Neutrophil (primary cell): ENCODE data around the gene KIAA0753.

ENCODE experiments used
- H3K27ac ChIP-seq: fragments of 200-600 bp; sonication (generic); 2 replicates; pipeline ENCODE4 v1.5.1; 2016; ENCODE audit warnings: mild to moderate bottlenecking, moderate library complexity
- H3K27me3 ChIP-seq: fragments of 200-600 bp; sonication (generic); 2 replicates; pipeline ENCODE4 v1.6.0; 2016; ENCODE audit warnings: mild to moderate bottlenecking
- H3K36me3 ChIP-seq: fragments of 200-600 bp; sonication (generic); 2 replicates; pipeline ENCODE4 v1.5.1; 2017
- H3K4me1 ChIP-seq, 2 experiments: fragments of 200-600 bp in 1 of 2; sonication (generic) in 1 of 2; 1 replicate in 1 of 2; 2 replicates in 1 of 2; pipeline versions ENCODE4 v1.5.1 to v1.6.1; 2013 to 2016; ENCODE audit warnings: low read depth in 1 of 2, low read length in 1 of 2, mild to moderate bottlenecking in 1 of 2, moderate library complexity in 1 of 2; ENCODE audit not compliant: control insufficient read depth in 1 of 2, insufficient read depth in 1 of 2
- H3K4me3 ChIP-seq, 2 experiments: fragments of 200-600 bp in 1 of 2; sonication (generic) in 1 of 2; 1 replicate in 1 of 2; 2 replicates in 1 of 2; pipeline ENCODE4 v1.5.1; 2013 to 2016; ENCODE audit warnings: low read depth in 1 of 2, low read length in 1 of 2, mild to moderate bottlenecking in 1 of 2, moderate library complexity in 1 of 2
- H3K9me3 ChIP-seq: fragments of 200-600 bp; sonication (generic); 2 replicates; pipeline ENCODE4 v1.5.1; 2016
- TF ChIP-seq, protein P1 (sequence below): fragments of 200-600 bp; sonication (generic); IDR thresholded peaks from 2 replicates; pipeline ENCODE4 v1.5.1; 2016; ENCODE audit warnings: antibody characterized with exemption

The KIAA0753 gene

DNA sequence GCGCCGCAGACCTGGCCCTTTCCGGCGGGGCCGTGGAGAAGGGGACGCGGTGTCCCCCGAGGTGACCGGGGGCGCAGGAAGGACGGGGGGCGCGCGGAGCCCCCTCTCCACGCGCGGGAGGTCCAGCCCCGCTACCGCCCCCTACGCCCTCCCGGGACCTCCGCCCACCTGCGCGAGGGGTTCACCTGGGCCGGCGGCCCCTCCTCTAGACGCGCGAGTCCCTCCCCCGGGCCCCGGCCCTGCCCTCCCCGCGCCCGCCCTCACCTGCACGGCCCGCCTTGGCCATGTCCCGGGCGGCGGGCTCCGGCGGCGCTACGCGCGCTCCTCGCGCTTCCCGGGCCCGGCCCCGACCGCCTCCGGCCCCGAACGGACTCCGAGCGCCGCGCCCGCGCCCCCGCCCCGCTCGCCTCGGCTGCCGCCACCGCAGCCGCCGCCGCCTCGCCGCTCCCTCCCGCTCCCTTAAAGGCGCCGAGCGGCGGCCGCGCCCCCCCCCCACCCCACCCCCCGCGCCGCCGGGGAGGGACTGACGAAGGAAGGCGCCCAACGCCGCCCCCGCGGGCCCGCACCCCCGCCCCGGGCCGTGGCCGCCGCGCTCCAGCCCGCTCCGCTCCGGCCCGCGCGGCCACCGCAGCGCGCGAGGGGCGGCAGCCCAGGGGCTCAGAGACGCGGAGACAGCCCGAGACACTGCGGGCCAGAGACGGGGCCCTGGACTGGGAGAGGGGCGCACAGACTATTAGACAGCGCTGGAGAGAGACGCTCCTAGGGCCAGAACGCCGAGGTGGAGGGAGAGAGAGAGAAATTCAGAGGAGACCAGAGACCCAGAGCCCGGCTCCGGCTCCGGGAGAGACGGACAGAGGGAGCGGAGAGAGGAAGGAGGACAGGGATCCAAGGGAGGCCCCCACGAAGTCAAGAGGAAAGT lies 84.1 kb downstream of the KIAA0753 start, which contains the start of gene PITPNM3:
TSS of gene PITPNM3 (minus strand) at position 435 of the 919 bp plus-strand sequence. CDS start at position 286, 149 bp downstream.
- Histone ChIP-seq H3K4me3 (no peak within 1 kb of the TSS), H3K36me3 (no peaks in the 10 kb centered on the region), H3K27me3 (peaks cover 86% of the 10 kb centered on the region), H3K27ac (no peak within 1 kb of the TSS), H3K4me1 (no peaks in the 10 kb centered on the region), H3K9me3 (no peaks in the 10 kb centered on the region)
- TF ChIP-seq, protein P1, sequence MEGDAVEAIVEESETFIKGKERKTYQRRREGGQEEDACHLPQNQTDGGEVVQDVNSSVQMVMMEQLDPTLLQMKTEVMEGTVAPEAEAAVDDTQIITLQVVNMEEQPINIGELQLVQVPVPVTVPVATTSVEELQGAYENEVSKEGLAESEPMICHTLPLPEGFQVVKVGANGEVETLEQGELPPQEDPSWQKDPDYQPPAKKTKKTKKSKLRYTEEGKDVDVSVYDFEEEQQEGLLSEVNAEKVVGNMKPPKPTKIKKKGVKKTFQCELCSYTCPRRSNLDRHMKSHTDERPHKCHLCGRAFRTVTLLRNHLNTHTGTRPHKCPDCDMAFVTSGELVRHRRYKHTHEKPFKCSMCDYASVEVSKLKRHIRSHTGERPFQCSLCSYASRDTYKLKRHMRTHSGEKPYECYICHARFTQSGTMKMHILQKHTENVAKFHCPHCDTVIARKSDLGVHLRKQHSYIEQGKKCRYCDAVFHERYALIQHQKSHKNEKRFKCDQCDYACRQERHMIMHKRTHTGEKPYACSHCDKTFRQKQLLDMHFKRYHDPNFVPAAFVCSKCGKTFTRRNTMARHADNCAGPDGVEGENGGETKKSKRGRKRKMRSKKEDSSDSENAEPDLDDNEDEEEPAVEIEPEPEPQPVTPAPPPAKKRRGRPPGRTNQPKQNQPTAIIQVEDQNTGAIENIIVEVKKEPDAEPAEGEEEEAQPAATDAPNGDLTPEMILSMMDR = no peak

DNA sequence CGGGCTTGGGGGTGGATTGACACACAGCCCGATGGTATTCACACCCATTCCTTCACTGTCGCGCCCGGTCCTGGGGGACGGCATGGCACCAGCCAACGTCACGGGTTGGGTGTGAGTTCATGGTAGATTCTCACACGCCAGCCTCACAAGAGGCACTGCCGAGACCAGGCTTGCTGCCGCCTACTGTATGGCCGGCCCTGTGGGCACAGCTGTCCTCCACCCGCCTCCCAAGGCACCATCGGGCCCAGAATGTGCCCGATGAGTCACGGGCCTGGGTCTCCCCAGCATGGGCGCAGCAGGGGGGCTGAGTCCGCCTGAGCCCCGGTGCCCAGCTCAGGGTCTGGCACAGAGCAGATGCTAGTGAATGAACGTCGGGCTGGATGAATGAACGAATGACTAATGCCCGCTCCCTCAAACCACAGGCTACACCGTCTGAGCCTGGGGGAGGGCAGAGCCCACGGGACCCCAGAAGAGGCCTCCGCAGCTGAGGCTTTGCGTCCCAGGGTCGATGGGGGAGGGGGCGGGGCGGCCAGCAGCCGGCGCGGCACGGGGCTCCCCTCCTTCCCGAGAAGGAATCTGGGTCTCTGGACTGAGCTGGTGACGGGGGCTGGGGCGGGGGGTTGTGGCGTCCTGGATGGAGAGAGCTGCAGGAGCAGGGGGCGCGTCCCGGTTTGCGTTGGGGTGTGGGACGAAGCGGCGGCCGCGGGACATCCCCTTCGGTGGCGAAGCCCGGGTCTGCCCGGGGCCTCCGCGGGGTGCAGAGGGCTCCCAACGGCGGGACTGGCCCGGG lies 85.0 kb downstream of the KIAA0753 start:
- no peak overlapping the region for H3K27ac ChIP-seq
- H3K9me3 ChIP-seq = no peaks in the 10 kb centered on the region
- H3K27me3 ChIP-seq = peaks cover 90% of the 10 kb centered on the region
- no peak overlapping the region for H3K4me3 ChIP-seq
- TF ChIP-seq, protein P1 = no peak
- no peaks in the 10 kb centered on the region for H3K4me1 ChIP-seq
- H3K36me3 ChIP-seq = no peaks in the 10 kb centered on the region

DNA sequence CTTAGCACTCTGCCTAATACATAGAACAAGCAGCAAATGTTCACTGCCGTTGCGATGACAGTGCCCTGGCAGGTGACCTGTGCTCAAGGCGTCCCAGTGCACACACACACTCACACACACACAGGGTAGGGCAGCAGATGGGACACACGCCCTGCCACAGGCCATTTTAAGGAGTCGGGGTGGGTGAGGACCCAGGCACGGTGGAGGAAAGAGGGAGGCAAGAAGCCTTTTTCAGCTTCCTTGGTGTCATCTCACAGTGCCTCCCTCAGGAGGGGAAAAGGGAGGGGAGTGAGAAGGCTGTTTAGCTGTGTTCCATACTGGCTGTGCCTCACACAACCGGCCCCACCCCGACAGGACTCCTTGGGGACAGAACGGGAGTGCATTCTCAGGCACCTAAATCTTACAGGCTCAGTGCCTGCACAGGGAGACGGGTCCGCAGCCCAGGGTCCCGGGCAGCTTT lies 85.6 kb downstream of the KIAA0753 start:
- Histone ChIP-seq H3K27me3 (peaks cover 92% of the 10 kb centered on the region), H3K4me3 (no peak overlapping the region), H3K36me3 (no peaks in the 10 kb centered on the region), H3K9me3 (no peaks in the 10 kb centered on the region), H3K27ac (no peak overlapping the region), H3K4me1 (no peaks in the 10 kb centered on the region)
- TF ChIP-seq, protein P1 = no peak

DNA sequence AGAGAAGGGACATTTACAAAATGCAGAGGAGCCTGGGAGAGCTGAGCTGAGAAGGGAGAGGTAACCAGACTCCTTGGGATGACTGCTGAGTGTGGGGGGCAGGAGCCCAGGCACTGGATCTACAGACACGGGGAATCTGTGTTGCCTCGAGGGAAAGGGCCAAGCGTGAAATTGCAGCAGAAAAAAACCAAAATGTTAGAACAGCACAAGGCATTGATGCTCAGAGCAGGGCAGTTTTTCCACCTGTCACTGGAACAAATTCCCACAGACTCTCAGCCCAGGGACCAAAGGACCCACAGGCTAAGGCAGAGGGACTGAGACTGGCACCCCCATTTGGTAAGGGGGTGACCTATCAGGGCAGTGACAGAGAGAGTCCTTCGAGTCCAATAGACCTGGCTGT lies 86.2 kb downstream of the KIAA0753 start:
- TF ChIP-seq, protein P1 = no peak
- no peaks in the 10 kb centered on the region for H3K36me3 ChIP-seq
- no peak overlapping the region for H3K4me3 ChIP-seq
- H3K27me3 ChIP-seq = peaks cover 91% of the 10 kb centered on the region
- H3K9me3 ChIP-seq = no peaks in the 10 kb centered on the region
- H3K4me1 ChIP-seq = no peaks in the 10 kb centered on the region
- no peak overlapping the region for H3K27ac ChIP-seq

DNA sequence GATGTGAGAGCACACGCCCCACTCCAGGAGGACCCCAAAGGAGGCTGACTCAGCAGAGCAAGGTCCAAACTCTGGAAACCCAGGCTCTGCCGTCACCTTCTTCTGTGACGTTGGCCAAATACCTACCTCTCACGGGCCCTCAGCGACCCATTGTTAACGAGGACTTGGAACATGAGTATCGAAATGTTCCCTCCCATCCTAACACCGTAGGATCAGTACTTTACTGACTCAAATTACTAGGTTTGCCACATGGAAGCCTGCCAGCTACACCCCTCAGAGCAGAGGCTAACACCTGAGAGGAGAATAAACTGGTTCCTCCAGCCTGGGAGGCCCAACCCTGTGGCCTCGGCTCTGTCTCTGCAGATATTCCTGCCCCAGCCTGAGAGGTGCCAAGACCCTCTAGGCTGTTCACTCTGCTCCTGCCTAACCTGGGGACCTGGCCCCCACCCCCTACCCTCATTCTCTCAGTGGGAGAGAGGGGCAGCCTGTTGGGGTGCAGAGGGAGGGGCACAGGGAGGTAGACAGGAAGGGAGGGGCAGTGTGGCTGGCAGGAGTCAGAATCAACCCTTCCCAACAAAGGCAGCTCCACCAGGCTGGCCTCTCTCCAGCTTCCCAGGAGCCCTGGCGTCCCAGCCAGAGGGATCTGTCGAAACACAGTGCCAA lies 88.5 kb downstream of the KIAA0753 start:
- Histone ChIP-seq H3K27ac (no peak overlapping the region), H3K4me1 (no peaks in the 10 kb centered on the region), H3K27me3 (peaks cover 87% of the 10 kb centered on the region), H3K36me3 (no peaks in the 10 kb centered on the region), H3K9me3 (no peaks in the 10 kb centered on the region), H3K4me3 (no peak overlapping the region)
- TF ChIP-seq, protein P1 = no peak
